ENCODE measurements around the gene PLA2G2F. TPM values are rescaled to one million over a fixed set of nuclear protein-coding genes. Genes with fewer than 3 reads are reported as not detected.

Gene PLA2G2F
- total RNA-seq, 1 experiment from 2014 or later, result not detected

DNA sequence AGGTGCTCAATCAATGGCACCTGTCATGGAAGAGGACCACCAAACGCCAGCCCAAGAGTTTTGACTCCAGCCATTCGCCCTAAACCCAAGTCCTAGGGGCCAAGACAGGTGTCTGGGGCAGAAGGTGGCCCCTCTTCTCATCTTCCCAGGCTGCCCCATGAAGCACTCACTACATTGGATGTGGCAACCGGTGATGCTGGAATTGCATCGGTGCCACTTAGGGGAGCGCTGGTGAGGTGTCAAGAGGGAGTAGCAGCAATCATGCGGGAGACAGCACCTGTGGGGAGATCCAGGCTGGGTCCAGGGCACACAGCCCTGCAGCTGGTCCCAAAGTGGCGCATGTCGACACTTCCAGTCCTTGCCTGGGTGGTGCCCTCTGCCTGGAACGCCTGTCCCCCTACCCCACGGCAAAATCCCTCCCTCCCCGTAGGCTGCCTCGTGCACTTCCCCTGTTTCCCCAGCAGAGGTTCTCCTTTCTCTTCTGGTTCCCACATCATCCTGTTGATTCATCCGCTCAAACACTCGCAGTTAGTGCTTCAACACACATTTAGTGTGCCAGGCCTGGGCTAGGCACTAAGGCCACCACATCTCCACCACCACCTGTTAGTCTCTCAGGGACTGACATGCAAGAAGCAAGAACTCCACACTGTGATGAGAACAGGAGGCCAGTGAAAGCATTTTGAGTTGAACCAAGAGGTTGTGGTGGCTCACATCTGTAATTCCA, 38.3 kb upstream of the PLA2G2F start:
- ATAC-seq (peak; percentile 99), DNase-seq (ENCODE audit: low spot score) (peak; percentile 75)
- Mint-ChIP-seq H3K4me3 (no peak overlapping the region), H3K9me3 (peaks cover 49% of the 10 kb centered on the region), H3K36me3 (peaks cover 26% of the 10 kb centered on the region), H3K27ac (peak overlapping the region; percentile 78; the same call in 1 of the 2 replicates), H3K4me1 (peaks cover 3% of the 10 kb centered on the region), H3K27me3 (ENCODE audit: low read depth) (peaks cover 17% of the 10 kb centered on the region)
- POLR2A ChIA-PET, result no interaction called here
- CTCF ChIA-PET, result interaction anchor here (0.5 to 1.8 kb wide), 6 partner anchors 20 to 1447 kb away, joined by 3 to 14 read pairs (median 4); no protein-coding TSS in a partner anchor
- TF ChIP-seq, protein P1, sequence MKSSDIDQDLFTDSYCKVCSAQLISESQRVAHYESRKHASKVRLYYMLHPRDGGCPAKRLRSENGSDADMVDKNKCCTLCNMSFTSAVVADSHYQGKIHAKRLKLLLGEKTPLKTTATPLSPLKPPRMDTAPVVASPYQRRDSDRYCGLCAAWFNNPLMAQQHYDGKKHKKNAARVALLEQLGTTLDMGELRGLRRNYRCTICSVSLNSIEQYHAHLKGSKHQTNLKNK (CRISPR knock-in tag; IDR thresholded peaks at IDR 0.05), result no peak
- TF ChIP-seq, protein P2, sequence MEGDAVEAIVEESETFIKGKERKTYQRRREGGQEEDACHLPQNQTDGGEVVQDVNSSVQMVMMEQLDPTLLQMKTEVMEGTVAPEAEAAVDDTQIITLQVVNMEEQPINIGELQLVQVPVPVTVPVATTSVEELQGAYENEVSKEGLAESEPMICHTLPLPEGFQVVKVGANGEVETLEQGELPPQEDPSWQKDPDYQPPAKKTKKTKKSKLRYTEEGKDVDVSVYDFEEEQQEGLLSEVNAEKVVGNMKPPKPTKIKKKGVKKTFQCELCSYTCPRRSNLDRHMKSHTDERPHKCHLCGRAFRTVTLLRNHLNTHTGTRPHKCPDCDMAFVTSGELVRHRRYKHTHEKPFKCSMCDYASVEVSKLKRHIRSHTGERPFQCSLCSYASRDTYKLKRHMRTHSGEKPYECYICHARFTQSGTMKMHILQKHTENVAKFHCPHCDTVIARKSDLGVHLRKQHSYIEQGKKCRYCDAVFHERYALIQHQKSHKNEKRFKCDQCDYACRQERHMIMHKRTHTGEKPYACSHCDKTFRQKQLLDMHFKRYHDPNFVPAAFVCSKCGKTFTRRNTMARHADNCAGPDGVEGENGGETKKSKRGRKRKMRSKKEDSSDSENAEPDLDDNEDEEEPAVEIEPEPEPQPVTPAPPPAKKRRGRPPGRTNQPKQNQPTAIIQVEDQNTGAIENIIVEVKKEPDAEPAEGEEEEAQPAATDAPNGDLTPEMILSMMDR (IDR thresholded peaks at IDR 0.05), result peak; percentile 62

DNA sequence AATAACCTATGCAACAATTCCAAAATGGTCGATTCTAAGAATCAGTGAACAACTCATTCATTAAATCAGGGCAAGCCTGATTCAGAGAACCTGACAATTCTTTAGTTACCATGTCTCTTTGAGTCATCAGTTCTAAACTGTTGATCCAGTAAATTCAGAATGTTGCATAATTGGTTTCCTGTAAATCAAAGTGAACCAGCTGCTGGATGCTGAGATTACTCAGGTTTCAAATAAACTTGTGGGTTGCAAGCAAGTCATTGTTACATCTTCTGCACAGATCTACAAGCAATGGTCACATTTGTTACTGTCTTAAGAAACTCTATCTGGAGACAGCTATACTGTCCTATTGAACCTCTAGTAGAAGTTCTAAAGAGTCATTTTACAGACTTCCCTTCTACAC, 36.2 kb upstream of the PLA2G2F start:
- no peak for TF ChIP-seq TCF7 (CRISPR knock-in tag; IDR thresholded peaks at IDR 0.05; ENCODE audit: low read depth)
- no peak for TF ChIP-seq PRRX2 (CRISPR knock-in tag; IDR thresholded peaks at IDR 0.05)
- TF ChIP-seq HMGA2 (CRISPR knock-in tag; IDR thresholded peaks at IDR 0.05), result no peak
- TF ChIP-seq ZNF121 (CRISPR knock-in tag; IDR thresholded peaks at IDR 0.05), result no peak
- no peak for TF ChIP-seq CREB1 (CRISPR knock-in tag; IDR thresholded peaks at IDR 0.05)
- TF ChIP-seq, protein P3, sequence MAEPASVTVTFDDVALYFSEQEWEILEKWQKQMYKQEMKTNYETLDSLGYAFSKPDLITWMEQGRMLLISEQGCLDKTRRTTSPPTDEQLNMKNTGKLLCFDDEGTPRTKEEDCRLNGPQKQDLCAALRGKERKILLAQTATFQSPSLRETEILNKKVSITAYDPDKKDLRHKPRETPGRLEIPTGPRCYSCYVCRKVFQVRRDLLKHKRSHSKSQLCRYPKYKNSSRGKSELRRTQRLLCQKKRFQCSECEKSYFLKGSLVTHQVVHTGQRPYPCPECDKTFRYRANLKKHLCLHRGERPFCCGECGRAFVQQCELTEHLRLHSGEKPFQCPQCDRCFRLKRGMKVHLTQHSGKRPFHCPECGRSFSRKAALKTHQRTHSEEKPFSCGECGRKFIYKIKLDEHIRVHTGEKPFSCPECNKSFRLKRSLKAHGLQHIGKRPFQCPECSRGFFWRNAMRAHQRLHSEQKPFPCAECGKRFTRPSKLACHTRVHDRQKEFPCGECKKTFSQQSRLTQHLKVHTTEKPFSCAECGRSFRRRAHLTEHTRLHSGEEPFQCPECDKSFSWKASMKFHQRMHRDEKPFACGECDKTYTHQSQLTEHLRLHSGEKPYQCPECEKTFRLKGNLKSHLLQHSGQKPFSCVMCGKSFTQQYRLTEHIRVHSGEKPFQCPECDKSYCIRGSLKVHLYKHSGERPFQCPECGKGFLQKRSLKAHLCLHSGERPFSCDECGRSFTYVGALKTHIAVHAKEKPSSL (CRISPR knock-in tag; conservative IDR thresholded peaks at IDR 0.05), result no peak
- TF ChIP-seq, protein P4, sequence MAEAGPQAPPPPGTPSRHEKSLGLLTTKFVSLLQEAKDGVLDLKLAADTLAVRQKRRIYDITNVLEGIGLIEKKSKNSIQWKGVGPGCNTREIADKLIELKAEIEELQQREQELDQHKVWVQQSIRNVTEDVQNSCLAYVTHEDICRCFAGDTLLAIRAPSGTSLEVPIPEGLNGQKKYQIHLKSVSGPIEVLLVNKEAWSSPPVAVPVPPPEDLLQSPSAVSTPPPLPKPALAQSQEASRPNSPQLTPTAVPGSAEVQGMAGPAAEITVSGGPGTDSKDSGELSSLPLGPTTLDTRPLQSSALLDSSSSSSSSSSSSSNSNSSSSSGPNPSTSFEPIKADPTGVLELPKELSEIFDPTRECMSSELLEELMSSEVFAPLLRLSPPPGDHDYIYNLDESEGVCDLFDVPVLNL (CRISPR knock-in tag; IDR thresholded peaks at IDR 0.05; ENCODE audit: borderline replicate concordance, low read depth), result no peak
- no peak for TF ChIP-seq MYBL2 (CRISPR knock-in tag; IDR thresholded peaks at IDR 0.05)
- TF ChIP-seq, protein P5, sequence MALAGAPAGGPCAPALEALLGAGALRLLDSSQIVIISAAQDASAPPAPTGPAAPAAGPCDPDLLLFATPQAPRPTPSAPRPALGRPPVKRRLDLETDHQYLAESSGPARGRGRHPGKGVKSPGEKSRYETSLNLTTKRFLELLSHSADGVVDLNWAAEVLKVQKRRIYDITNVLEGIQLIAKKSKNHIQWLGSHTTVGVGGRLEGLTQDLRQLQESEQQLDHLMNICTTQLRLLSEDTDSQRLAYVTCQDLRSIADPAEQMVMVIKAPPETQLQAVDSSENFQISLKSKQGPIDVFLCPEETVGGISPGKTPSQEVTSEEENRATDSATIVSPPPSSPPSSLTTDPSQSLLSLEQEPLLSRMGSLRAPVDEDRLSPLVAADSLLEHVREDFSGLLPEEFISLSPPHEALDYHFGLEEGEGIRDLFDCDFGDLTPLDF (CRISPR knock-in tag; IDR thresholded peaks at IDR 0.05), result no peak
- TF ChIP-seq NFATC4 (CRISPR knock-in tag; IDR thresholded peaks at IDR 0.05), result no peak
- TF ChIP-seq ZNF232 (CRISPR knock-in tag; IDR thresholded peaks at IDR 0.05), result no peak
- TF ChIP-seq, protein P6, sequence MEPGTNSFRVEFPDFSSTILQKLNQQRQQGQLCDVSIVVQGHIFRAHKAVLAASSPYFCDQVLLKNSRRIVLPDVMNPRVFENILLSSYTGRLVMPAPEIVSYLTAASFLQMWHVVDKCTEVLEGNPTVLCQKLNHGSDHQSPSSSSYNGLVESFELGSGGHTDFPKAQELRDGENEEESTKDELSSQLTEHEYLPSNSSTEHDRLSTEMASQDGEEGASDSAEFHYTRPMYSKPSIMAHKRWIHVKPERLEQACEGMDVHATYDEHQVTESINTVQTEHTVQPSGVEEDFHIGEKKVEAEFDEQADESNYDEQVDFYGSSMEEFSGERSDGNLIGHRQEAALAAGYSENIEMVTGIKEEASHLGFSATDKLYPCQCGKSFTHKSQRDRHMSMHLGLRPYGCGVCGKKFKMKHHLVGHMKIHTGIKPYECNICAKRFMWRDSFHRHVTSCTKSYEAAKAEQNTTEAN (CRISPR knock-in tag; IDR thresholded peaks at IDR 0.05), result no peak
- TF ChIP-seq RORB (CRISPR knock-in tag; IDR thresholded peaks at IDR 0.05), result no peak
- H3K4me1 Mint-ChIP-seq, result peaks cover 9% of the 10 kb centered on the region
- H3K36me3 Mint-ChIP-seq, result peaks cover 14% of the 10 kb centered on the region
- H3K27me3 Mint-ChIP-seq (ENCODE audit: low read depth), result peaks cover 9% of the 10 kb centered on the region
- H3K4me3 Mint-ChIP-seq, result no peak overlapping the region
- DNase-seq (ENCODE audit: low spot score), result no peak
- ChIA-PET CTCF (interaction anchor here (0.7 kb wide), 1 partner anchor 128 kb away, joined by 3 read pairs; no protein-coding TSS in a partner anchor), POLR2A (no interaction called here)
- no peak for ATAC-seq
- no peak overlapping the region for H3K27ac Mint-ChIP-seq
- peaks cover 37% of the 10 kb centered on the region for H3K9me3 Mint-ChIP-seq
